H9 (cell line): Measurements from ENCODE around the gene VTI1B. TPM values are rescaled to one million over a fixed set of nuclear protein-coding genes. Genes with fewer than 3 reads are reported as not detected.

Source experiments
- DNase-seq: peaks from one replicate; pipeline ENCODE4 v3.0.0-alpha.2; 2017
- H2AFZ ChIP-seq: one replicate; pipeline ENCODE4 v1.6.1; 2013; ENCODE audit warnings: mild to moderate bottlenecking, low read length, control low read depth, moderate library complexity
- H2AK5ac ChIP-seq: 2 replicates; pipeline ENCODE4 v1.6.1; 2013; ENCODE audit warnings: low read length, control low read depth, mixed read lengths; ENCODE audit not compliant: insufficient read length
- H2BK120ac ChIP-seq: one replicate; pipeline ENCODE4 v1.6.1; 2013; ENCODE audit warnings: low read depth, mild to moderate bottlenecking, low read length, control low read depth, inconsistent platforms; ENCODE audit not compliant: poor library complexity, severe bottlenecking
- H2BK12ac ChIP-seq: 2 replicates; pipeline ENCODE4 v1.6.1; 2013; ENCODE audit warnings: low read length, control low read depth, mixed read lengths, low read depth; ENCODE audit not compliant: insufficient read length
- H2BK15ac ChIP-seq: 2 replicates; pipeline ENCODE4 v1.6.1; 2013; ENCODE audit warnings: low read depth, low read length, control low read depth
- H2BK20ac ChIP-seq: one replicate; pipeline ENCODE4 v1.6.1; 2013; ENCODE audit warnings: low read depth, mild to moderate bottlenecking, low read length, control low read depth, inconsistent platforms; ENCODE audit not compliant: poor library complexity, severe bottlenecking
- H2BK5ac ChIP-seq: 2 replicates; pipeline ENCODE4 v1.6.1; 2013; ENCODE audit warnings: low read length, control low read depth, mixed read lengths; ENCODE audit not compliant: insufficient read length
- H3K14ac ChIP-seq: 2 replicates; pipeline ENCODE4 v1.6.1; 2013; ENCODE audit warnings: low read length, control low read depth; ENCODE audit not compliant: insufficient read depth
- H3K18ac ChIP-seq: 2 replicates; pipeline ENCODE4 v1.6.1; 2013; ENCODE audit warnings: low read depth, mild to moderate bottlenecking, mixed read lengths, low read length, control low read depth; ENCODE audit not compliant: insufficient read length
- H3K23ac ChIP-seq: 2 replicates; pipeline ENCODE4 v1.6.1; 2013; ENCODE audit warnings: low read length, control low read depth, mixed read lengths, low read depth; ENCODE audit not compliant: insufficient read length
- H3K23me2 ChIP-seq: 2 replicates; pipeline ENCODE4 v1.6.1; 2013; ENCODE audit warnings: low read depth, mild to moderate bottlenecking, mixed read lengths, low read length, control low read depth; ENCODE audit not compliant: insufficient read length, poor library complexity, severe bottlenecking
- H3K27ac ChIP-seq: 2 replicates; pipeline ENCODE4 v1.5.1; 2013; ENCODE audit warnings: low read length, control low read depth, mixed read lengths, low read depth; ENCODE audit not compliant: insufficient read length
- H3K27me3 ChIP-seq: 2 replicates; pipeline ENCODE4 v1.6.1; 2013; ENCODE audit warnings: low read length, control low read depth, inconsistent platforms; ENCODE audit not compliant: insufficient read depth
- H3K4ac ChIP-seq: 2 replicates; pipeline ENCODE4 v1.6.1; 2013; ENCODE audit warnings: low read depth, mild to moderate bottlenecking, control low read depth, inconsistent platforms, low read length, moderate library complexity
- H3K4me1 ChIP-seq: 2 replicates; pipeline ENCODE4 v1.6.1; 2013; ENCODE audit warnings: low read length, control low read depth, inconsistent platforms; ENCODE audit not compliant: insufficient read depth
- H3K4me2 ChIP-seq: 2 replicates; pipeline ENCODE4 v1.6.1; 2013; ENCODE audit warnings: low read length, control low read depth, mixed read lengths; ENCODE audit not compliant: insufficient read length, insufficient read depth
- H3K56ac ChIP-seq: 2 replicates; pipeline ENCODE4 v1.6.1; 2013; ENCODE audit warnings: low read depth, mild to moderate bottlenecking, mixed read lengths, low read length, control low read depth; ENCODE audit not compliant: insufficient read length
- H3K79me1 ChIP-seq: 2 replicates; pipeline ENCODE4 v1.6.1; 2013; ENCODE audit warnings: low read depth, mild to moderate bottlenecking, moderate library complexity, low read length, control low read depth, inconsistent platforms; ENCODE audit not compliant: insufficient read depth, poor library complexity, severe bottlenecking
- H3K79me2 ChIP-seq: 2 replicates; pipeline ENCODE4 v1.6.1; 2013; ENCODE audit warnings: low read length, control low read depth, inconsistent platforms; ENCODE audit not compliant: insufficient read depth
- H3K9ac ChIP-seq: 2 replicates; pipeline ENCODE4 v1.6.1; 2013; ENCODE audit warnings: low read length, control low read depth, mixed read lengths; ENCODE audit not compliant: insufficient read length; ENCODE audit errors: extremely low read depth
- H3K9me3 ChIP-seq: one replicate; pipeline ENCODE4 v1.6.1; 2013; ENCODE audit warnings: low read depth, low read length, inconsistent platforms; ENCODE audit not compliant: control insufficient read depth
- H3T11ph ChIP-seq: one replicate; pipeline ENCODE4 v1.6.1; 2013; ENCODE audit warnings: mild to moderate bottlenecking, low read length, control low read depth, inconsistent platforms
- H4K20me1 ChIP-seq: one replicate; pipeline ENCODE4 v1.6.1; 2013; ENCODE audit not compliant: control insufficient read depth, insufficient read length, insufficient read depth
- H4K5ac ChIP-seq: 2 replicates; pipeline ENCODE4 v1.6.1; 2013; ENCODE audit warnings: low read depth, mild to moderate bottlenecking, mixed read lengths, low read length, control low read depth; ENCODE audit not compliant: insufficient read length
- H4K8ac ChIP-seq: replicated peaks from 2 replicates; pipeline ENCODE4 v1.6.1; 2013; ENCODE audit warnings: low read length, control low read depth, mixed read lengths, low read depth; ENCODE audit not compliant: insufficient read length
- H4K91ac ChIP-seq: 2 replicates; pipeline ENCODE4 v1.6.1; 2013; ENCODE audit warnings: low read depth, mild to moderate bottlenecking, moderate library complexity, mixed read lengths, low read length, control low read depth; ENCODE audit not compliant: insufficient read length
- H3K27ac Mint-ChIP-seq, 3 experiments: 2 replicates in 2 of 3; 3 replicates in 1 of 3; pipeline ENCODE4 v1.8.0; 2020 to 2021; ENCODE audit warnings: mixed read lengths in 3 of 3, mild to moderate bottlenecking in 1 of 3, moderate library complexity in 1 of 3
- H3K27me3 Mint-ChIP-seq: 2 replicates; pipeline ENCODE4 v1.8.0; 2021; ENCODE audit warnings: low read depth, mild to moderate bottlenecking, moderate library complexity, mixed read lengths
- H3K36me3 Mint-ChIP-seq, 3 experiments: 2 replicates in 2 of 3; 3 replicates in 1 of 3; pipeline ENCODE4 v1.8.0; 2020 to 2021; ENCODE audit warnings: low read depth in 3 of 3, mixed read lengths in 3 of 3; ENCODE audit not compliant: insufficient read depth in 1 of 3
- H3K4me1 Mint-ChIP-seq, 2 experiments: 2 replicates each; pipeline ENCODE4 v1.8.0; 2020; ENCODE audit warnings: mixed read lengths in 2 of 2
- H3K4me3 Mint-ChIP-seq, 2 experiments: 2 replicates in 1 of 2; 3 replicates in 1 of 2; pipeline ENCODE4 v1.8.0; 2020 to 2021; ENCODE audit warnings: mild to moderate bottlenecking in 2 of 2, mixed read lengths in 2 of 2, moderate library complexity in 1 of 2
- H3K9me3 Mint-ChIP-seq, 2 experiments: 2 replicates in 1 of 2; 3 replicates in 1 of 2; pipeline ENCODE4 v1.8.0; 2020; ENCODE audit warnings: mild to moderate bottlenecking in 2 of 2, mixed read lengths in 2 of 2, moderate library complexity in 1 of 2
- CTCF ChIP-seq: fragments of 200-600 bp; sonication (generic); conservative IDR thresholded peaks from 3 replicates; pipeline ENCODE4 v1.8.0; 2021; ENCODE audit warnings: antibody characterized with exemption, mild to moderate bottlenecking
- WGBS: extraction: QIAGEN DNeasy Blood & Tissue Kit; methylation state at CpG from one replicate; pipeline ENCODE4 v1.1.7; 2013; ENCODE audit warnings: missing lambda C conversion rate, low lambda C conversion rate, mixed read lengths; ENCODE audit not compliant: insufficient read length; ENCODE audit errors: extremely low coverage; 5-methylcytosine and 5-hydroxymethylcytosine counted together
- total RNA-seq: library from RNA; stranded (reverse); gene quantifications from 2 replicates; pipeline ENCODE4 v1.2.1, GENCODE V29; 2021

The VTI1B gene
- total RNA-seq, 1 experiment from 2014 or later, result 118 TPM

- no peak for TF ChIP-seq CTCF
- Histone ChIP-seq H3K4me1 (no peaks in the 10 kb centered on the region; the same call in 1 of the 2 replicates), H2BK15ac (no peak overlapping the region), H4K8ac (no peak overlapping the region), H3K9me3 (no peaks in the 10 kb centered on the region), H3K27ac (no peak overlapping the region), H3K18ac (no peak overlapping the region), H3K14ac (no peak overlapping the region), H4K91ac (no peak overlapping the region), H3K4me2 (no peak overlapping the region), H3K79me1 (no peaks in the 10 kb centered on the region), H4K5ac (no peak overlapping the region), H3K9ac (no peak overlapping the region), H3K79me2 (no peaks in the 10 kb centered on the region), H4K20me1 (no peaks in the 10 kb centered on the region), H2BK120ac (no peak overlapping the region), H2AFZ (no peak overlapping the region), H3K56ac (no peak overlapping the region), H2BK12ac (no peak overlapping the region), H3T11ph (no peak overlapping the region), H3K23ac (no peak overlapping the region), H3K27me3 (peaks cover 43% of the 10 kb centered on the region), H2BK20ac (no peak overlapping the region), H3K23me2 (no peaks in the 10 kb centered on the region), H3K4ac (no peak overlapping the region), H2BK5ac (no peak overlapping the region), H2AK5ac (no peak overlapping the region)
- no peaks in the 10 kb centered on the region; a peak in 1 of 5 replicates for H3K9me3 Mint-ChIP-seq
- no peak overlapping the region for H3K4me3 Mint-ChIP-seq
- no peak overlapping the region; a peak in 1 of 7 replicates for H3K27ac Mint-ChIP-seq
- DNase-seq, result no peak
- WGBS, result no CpG with 5 or more reads among the region's 10 CpGs
- peaks cover 98% of the 10 kb centered on the region for H3K27me3 Mint-ChIP-seq
- H3K36me3 Mint-ChIP-seq, result no peaks in the 10 kb centered on the region
- peaks cover 15 to 27% of the 10 kb centered on the region in 2 experiments for H3K4me1 Mint-ChIP-seq
Measured at GRCh38 chr14:67609642-67610310, 64.7 kb downstream of the VTI1B start.
